NK-92 (cell line): ENCODE measurements around the gene C5orf24.
"Not testable (repeated sequence)": the region's sequence is repeated elsewhere in the genome, so short reads cannot be mapped to it uniquely, and the experiment has no call there.

Experiments
- DNase-seq: peaks from one replicate; lab custom pipeline; 2025; ENCODE audit not compliant: unreplicated experiment; lab: John Stamatoyannopoulos, UW

C5orf24 gene

GRCh38 chr5:134856465-134856864 lies 10.7 kb downstream of the C5orf24 start:
- DNase-seq: not testable (repeated sequence)

GRCh38 chr5:134857401-134857800 lies 11.6 kb downstream of the C5orf24 start:
- DNase-seq: no peak

GRCh38 chr5:134864707-134865106 lies 18.9 kb downstream of the C5orf24 start:
- DNase-seq: no peak

GRCh38 chr5:134873494-134873893 lies 27.7 kb downstream of the C5orf24 start:
- no peak for DNase-seq

GRCh38 chr5:134873987-134874830 lies 28.4 kb downstream of the C5orf24 start, which contains the start of gene TXNDC15:
Gene TXNDC15, plus strand, starts transcription at chr5:134874371. Its CDS starts 57 bp downstream, at chr5:134874428.
- no peak for DNase-seq

- DNase-seq: no peak
Observed at GRCh38 chr5:134874831-134875655, 29.3 kb downstream of the C5orf24 start.

GRCh38 chr5:134877159-134877558 lies 31.4 kb downstream of the C5orf24 start:
- DNase-seq: no peak

- DNase-seq: no peak
Observed at GRCh38 chr5:134878403-134878802, 32.6 kb downstream of the C5orf24 start.

- DNase-seq: no peak
Observed at GRCh38 chr5:134879456-134879855, 33.7 kb downstream of the C5orf24 start.

GRCh38 chr5:134880937-134881336 lies 35.2 kb downstream of the C5orf24 start:
- not testable (repeated sequence) for DNase-seq

- DNase-seq: not testable (repeated sequence)
Observed at GRCh38 chr5:134881711-134882110, 35.9 kb downstream of the C5orf24 start.

- DNase-seq: no peak
Observed at GRCh38 chr5:134887593-134888159, 41.9 kb downstream of the C5orf24 start.

GRCh38 chr5:134889335-134889734 lies 43.6 kb downstream of the C5orf24 start:
- no peak for DNase-seq

GRCh38 chr5:134891473-134891872 lies 45.7 kb downstream of the C5orf24 start:
- DNase-seq: no peak

- DNase-seq: no peak
Observed at GRCh38 chr5:134892282-134892681, 46.5 kb downstream of the C5orf24 start.

GRCh38 chr5:134892926-134893325 lies 47.2 kb downstream of the C5orf24 start:
- DNase-seq: no peak

- DNase-seq: no peak
Observed at GRCh38 chr5:134893748-134894505, 48.2 kb downstream of the C5orf24 start.

GRCh38 chr5:134902071-134902801 lies 56.5 kb downstream of the C5orf24 start:
- DNase-seq: no peak

- peak; percentile 19 for DNase-seq
Observed at GRCh38 chr5:134904610-134905245, 59.0 kb downstream of the C5orf24 start, which contains the start of gene PCBD2. Gene PCBD2, plus strand, starts transcription at chr5:134905131. Its CDS starts 9 bp downstream, at chr5:134905140.
